ENCODE data around the gene BRSK1. TPM values are rescaled to one million over a fixed set of nuclear protein-coding genes. Genes with fewer than 3 reads are reported as not detected.
A peak's percentile ranks its signal among the peaks of the same experiment; 100 is the strongest.

BRSK1 gene
- polyA plus RNA-seq, 10 donors, result 5.0 to 10.9 (median 8.0) TPM

GRCh38 chr19:55253842-55254624 lies 29.8 kb upstream of the BRSK1 start:
- peak in 1 of 3 donors; percentile 22 for DNase-seq

DNA sequence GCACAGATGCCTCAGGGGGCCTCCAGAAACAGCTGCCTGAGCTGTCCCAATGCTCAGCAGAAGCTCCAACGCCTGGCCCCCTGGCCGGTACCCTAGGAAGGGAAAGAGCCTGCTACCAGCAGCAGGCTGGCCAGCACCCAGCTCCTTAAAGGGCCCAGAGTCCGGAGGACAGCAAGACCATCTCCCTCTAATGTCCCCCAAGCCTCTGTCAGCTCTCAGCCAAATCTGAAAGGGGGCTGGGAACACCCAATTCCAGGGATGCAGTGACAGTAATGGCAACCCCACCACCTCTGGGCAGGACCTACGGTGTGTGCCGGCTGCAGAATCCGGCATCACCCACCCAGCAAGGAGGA lies 29.2 kb upstream of the BRSK1 start:
- no peak for DNase-seq

DNA sequence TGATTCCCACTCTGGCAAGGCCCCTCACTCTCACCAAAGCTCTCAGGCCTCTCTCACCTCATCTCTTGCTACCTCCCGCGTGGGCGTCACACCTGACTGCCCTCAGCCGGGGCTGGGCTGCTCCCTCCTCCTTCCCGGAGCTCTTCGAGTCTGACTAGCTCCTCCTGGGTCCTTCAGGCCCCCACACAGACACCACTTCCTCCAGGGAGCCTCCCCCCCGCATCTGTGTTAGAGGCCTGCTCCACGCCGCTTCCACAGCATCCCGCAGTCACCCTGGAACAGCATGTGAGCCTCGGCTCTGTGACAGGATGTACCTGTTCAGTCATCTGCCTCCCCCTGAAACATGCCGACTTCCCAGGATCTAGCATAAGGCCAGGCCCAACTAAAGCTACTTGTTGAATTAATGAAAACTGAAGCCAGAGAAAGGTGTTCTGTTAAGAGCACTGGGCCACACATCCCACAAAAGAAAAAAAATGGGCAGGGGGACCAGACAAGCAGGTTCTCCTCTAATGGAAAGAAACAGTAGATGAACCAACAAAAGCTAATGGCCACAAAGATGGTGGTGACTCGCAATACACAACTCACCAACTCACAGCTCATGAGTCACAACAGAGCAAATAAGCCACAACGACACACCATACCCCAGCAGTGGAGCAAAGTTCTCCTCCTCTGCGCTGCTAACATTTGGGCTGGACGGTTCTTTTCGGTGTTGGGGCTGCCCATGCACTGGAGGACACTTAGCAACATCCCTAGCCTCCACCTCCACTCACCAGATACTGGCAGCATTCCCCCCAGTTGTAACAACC lies 28.0 kb upstream of the BRSK1 start:
- no peak for DNase-seq

GRCh38 chr19:55256562-55257460 lies 27.0 kb upstream of the BRSK1 start:
- DNase-seq, result no peak

GRCh38 chr19:55257461-55258420 lies 26.1 kb upstream of the BRSK1 start:
- peak in 1 of 3 donors; percentile 31 for DNase-seq

DNA sequence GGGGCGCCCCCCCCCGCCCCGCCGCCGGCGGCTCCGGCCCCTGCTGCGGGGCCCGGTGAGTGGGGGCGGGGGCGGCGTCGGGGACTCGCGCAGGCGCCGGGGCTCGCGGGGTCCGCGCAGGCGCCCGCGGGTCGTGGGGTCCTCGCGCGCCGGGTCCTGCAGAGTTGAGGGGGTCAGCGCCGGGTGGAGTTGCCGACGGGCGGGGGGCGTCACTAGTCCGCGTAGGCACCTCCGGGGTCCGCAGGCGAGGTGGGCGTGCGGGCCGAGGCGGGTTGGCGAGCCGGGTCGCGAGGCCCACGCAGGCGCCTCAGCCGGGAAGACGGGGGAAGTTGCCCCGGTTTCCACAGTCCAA lies 25.3 kb upstream of the BRSK1 start:
- DNase-seq, result no peak

DNA sequence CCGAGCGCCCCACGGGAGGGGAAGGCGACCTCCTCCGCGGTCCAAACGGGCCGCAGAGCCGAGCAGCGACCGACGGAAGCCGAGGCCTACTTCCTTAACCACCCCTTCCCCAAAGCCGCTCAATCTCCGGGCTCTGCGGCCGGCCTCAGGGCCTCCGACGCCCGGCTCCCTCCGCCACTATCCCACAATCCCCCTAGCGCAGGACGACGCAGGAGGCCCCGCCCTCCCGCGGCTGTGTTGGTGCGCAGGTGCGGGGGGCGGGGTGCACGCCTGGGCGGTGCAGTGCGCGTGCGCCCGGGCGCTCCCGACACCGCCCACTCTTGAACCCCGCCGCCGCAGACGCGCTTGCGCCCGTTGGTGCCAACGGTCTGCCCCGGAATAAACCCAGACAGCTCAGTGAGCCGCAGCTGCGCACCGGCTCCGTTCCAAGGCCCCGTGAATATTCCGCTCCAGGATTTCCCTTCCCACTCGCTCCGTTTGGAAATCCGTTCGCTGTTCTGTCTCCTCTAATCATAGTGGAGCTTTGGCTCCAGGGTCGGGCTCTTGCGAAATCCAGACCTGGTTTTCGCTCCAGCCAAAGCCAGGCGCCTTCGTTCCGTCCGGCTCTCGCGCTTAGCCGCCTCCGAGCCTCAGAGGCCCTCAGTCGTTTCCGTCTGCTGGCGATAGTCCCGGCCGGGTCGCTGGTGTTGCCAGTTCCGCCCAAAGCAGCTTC lies 24.8 kb upstream of the BRSK1 start, which contains the start of gene PPP6R1:
PPP6R1 (minus strand) TSS at position 190 of the 712 bp plus-strand sequence. CDS start 11,914 bp downstream, outside the sequence.
- DNase-seq, result peak; percentile 100

GRCh38 chr19:55259540-55260210 lies 24.1 kb upstream of the BRSK1 start:
- no peak for DNase-seq

DNA sequence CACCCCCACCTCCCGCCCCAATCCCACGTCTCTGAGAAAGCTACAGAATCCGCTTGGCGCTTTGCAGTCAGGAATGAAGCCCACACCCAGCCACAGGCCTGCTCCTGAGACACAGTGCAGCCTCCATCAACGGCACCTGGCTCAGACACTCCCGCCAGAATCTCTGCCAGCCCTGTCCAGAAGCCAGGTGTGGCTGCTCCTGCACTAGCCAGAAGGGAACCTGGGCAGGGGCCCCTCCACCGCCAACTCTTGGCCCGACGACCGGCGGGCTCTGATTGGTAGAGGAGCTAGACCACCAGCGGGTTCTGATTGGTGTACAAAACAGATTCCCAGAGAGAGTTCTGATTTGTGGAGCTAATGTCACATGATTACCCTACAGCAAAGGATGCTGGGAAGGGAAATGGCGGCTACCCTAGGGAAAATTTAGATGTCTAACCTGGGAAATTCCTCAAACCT lies 22.1 kb upstream of the BRSK1 start:
- no peak for DNase-seq

DNA sequence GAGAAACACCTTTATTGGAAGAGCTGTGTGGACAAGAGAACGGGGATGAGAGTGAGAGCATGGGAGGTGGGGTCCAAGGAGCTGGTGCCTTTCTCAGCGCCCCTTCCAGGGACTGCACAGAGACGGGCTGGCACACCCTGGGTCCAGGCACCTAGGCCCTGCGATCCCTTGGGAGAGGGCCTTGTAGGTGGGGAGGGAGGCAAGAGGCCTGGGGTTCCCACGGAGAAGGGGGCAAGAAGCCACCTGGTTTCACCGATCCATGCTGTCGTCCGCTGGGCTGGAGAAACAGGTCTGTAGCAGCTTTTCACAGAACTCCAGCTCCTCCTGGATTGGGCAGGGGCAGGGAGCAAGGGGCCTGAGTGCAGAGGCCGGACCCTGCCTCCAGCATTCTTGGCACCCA lies 21.4 kb upstream of the BRSK1 start:
- DNase-seq, result no peak

GRCh38 chr19:55264531-55264930 lies 19.3 kb upstream of the BRSK1 start:
- DNase-seq, result no peak

DNA sequence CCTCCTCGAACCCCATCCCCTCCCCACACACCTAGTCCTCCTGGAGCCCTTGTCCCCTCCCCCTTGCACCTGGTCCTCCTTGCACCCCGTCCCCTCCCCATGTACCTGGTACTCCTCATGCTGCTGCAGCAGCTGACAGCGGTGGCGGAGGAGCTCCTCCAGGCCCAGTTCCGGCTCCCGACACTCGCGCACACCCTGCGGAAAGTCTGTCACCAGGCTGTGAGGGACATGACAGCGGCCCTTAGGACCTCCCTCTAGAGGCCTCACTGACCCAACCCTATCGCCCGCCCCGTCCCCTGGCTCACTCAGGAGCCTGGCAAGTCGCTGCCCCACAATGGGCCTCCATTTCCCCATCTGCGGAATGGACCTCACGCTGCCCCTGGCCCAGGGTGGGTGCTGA lies 18.6 kb upstream of the BRSK1 start:
- DNase-seq, result no peak

- no peak for DNase-seq
Observed at GRCh38 chr19:55265723-55266386, 17.9 kb upstream of the BRSK1 start.

DNA sequence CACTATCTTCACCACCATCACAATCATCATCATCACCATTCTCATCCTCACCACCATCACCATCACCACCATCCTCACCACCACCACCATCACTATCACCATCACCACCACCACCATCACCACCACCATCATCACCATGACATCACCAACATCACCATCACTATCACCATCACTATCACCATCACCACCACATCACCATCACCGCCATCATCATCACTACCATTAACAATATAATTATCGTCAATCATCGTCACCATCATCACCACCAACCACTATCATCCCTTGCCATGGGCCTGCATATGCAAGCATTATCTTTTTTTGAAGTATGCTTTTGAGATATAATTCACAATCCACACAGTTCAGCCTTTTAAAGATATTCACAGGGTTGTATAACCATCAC lies 17.4 kb upstream of the BRSK1 start:
- DNase-seq, result no peak

DNA sequence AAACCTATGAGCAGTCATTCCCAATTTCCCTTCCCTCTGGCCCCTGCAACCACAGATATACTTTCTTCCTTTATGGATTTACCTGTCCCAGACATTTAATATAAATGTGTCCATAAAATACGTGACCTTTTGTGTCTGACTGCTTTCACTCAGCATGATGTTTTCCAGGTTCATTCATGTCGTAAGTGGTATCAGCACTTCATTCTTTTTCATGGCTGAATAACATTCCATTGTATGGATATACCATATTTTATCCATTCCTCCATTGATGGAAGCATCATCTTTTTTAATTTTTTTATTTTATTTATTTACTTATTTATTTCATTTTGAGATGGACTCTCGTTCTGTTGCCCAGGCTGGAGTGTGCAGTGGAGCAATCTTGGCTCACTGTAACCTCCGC lies 17.0 kb upstream of the BRSK1 start:
- no peak for DNase-seq

- no peak for DNase-seq
Observed at GRCh38 chr19:55269299-55269698, 14.5 kb upstream of the BRSK1 start.

DNA sequence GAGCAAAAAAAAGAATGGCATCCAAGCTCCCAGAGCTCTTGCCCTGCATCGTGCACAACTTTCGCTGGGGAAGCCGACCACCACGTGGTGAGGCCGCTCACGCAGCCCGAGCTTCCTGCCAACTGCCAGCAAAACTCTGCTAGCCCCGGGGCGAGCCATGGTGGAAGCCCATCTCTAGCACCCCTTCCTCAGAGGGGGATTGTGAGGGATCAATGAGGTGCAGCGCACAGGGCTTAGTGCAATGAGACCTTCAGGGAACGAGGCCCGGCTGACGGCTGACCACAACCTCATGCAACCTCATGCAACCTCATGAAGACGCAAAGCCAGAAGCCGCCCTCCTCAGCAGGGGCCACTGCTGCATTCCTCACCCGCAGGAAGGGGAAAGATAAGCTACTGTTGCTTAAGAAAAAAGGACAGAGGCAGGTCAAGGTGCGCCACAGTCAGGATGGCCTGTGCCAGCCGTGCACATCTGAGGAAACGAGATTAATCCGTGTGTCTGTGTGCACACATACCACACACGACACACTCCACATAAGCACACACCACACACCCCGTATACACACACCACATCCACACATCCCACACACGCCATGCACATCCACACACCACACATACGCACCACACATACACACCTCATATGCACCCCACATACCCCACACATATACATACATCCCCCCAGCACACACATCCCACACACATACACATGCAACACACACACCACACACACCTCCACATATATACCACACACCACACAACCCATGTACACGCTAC lies 13.4 kb upstream of the BRSK1 start:
- no peak for DNase-seq

GRCh38 chr19:55272142-55272541 lies 11.7 kb upstream of the BRSK1 start:
- no peak for DNase-seq
